Nucleus accumbens (tissue), 56 donors: ENCODE data around the gene PNRC2.
"Not testable (repeated sequence)": the region's sequence is repeated elsewhere in the genome, so short reads cannot be mapped to it uniquely, and the experiment has no call there.

Experiments used
- DNase-seq, 56 donors: peaks; one replicate each; lab custom pipeline; 2025; lab: John Stamatoyannopoulos, UW

Gene PNRC2

GRCh38 chr1:23980728-23981070 is 21.1 kb downstream of the PNRC2 start:
- peak in 17 of 56 donors; percentile 1 to 44 (median 24) for DNase-seq

- no peak for DNase-seq
Observed at GRCh38 chr1:23984417-23985186, 25.0 kb downstream of the PNRC2 start.

- DNase-seq, result not testable (repeated sequence)
Observed at GRCh38 chr1:23987038-23987437, 27.4 kb downstream of the PNRC2 start.

- no peak for DNase-seq
Observed at GRCh38 chr1:23989263-23989662, 29.6 kb downstream of the PNRC2 start.

GRCh38 chr1:23992011-23992410 is 32.4 kb downstream of the PNRC2 start:
- DNase-seq, result not testable (repeated sequence)

- DNase-seq, result no peak
Observed at GRCh38 chr1:23995431-23995837, 35.8 kb downstream of the PNRC2 start.

- DNase-seq, result no peak
Observed at GRCh38 chr1:23996700-23997229, 37.1 kb downstream of the PNRC2 start.

GRCh38 chr1:23997812-23998211 is 38.2 kb downstream of the PNRC2 start:
- no peak for DNase-seq

- no peak for DNase-seq
Observed at GRCh38 chr1:23999156-23999671, 39.6 kb downstream of the PNRC2 start.

GRCh38 chr1:24002695-24003094 is 43.1 kb downstream of the PNRC2 start:
- DNase-seq, result no peak

GRCh38 chr1:24003331-24003972 is 43.8 kb downstream of the PNRC2 start:
- no peak for DNase-seq

- DNase-seq, result no peak
Observed at GRCh38 chr1:24004132-24004531, 44.5 kb downstream of the PNRC2 start.

- no peak for DNase-seq
Observed at GRCh38 chr1:24005163-24005562, 45.5 kb downstream of the PNRC2 start.

- DNase-seq, result no peak
Observed at GRCh38 chr1:24007079-24007478, 47.5 kb downstream of the PNRC2 start.

- not testable (repeated sequence) for DNase-seq
Observed at GRCh38 chr1:24008574-24009184, 49.1 kb downstream of the PNRC2 start.

- DNase-seq, result no peak
Observed at GRCh38 chr1:24009406-24009805, 49.8 kb downstream of the PNRC2 start.

GRCh38 chr1:24010650-24011049 is 51.0 kb downstream of the PNRC2 start:
- no peak for DNase-seq

- not testable (repeated sequence) for DNase-seq
Observed at GRCh38 chr1:24012878-24013277, 53.2 kb downstream of the PNRC2 start.
